GM19324 (cell line): ENCODE measurements around the gene PCDHGB5.
"Not testable (repeated sequence)": the region's sequence is repeated elsewhere in the genome, so short reads cannot be mapped to it uniquely, and the experiment has no call there.

Experiments used
- ATAC-seq: cut with Tn5 transposase; IDR thresholded peaks from one replicate; pipeline ENCODE4 v1.9.1; 2021; ENCODE audit warnings: mild to moderate bottlenecking, moderate library complexity; ENCODE audit not compliant: unreplicated experiment, low FRiP score

The PCDHGB5 gene

GRCh38 chr5:141409598-141410306 is 12.0 kb downstream of the PCDHGB5 start:
- no peak for ATAC-seq

- no peak for ATAC-seq
Observed at GRCh38 chr5:141411575-141411974, 13.8 kb downstream of the PCDHGB5 start.

GRCh38 chr5:141412854-141413539 is 15.2 kb downstream of the PCDHGB5 start, which contains the start of gene PCDHGA10:
TSS of gene PCDHGA10 (plus strand) at chr5:141412987. CDS start at chr5:141413176, 189 bp downstream.
- ATAC-seq, result peak; percentile 64

- ATAC-seq, result no peak
Observed at GRCh38 chr5:141413540-141414069, 15.9 kb downstream of the PCDHGB5 start.

- ATAC-seq, result not testable (repeated sequence)
Observed at GRCh38 chr5:141414548-141415274, 17.0 kb downstream of the PCDHGB5 start.

GRCh38 chr5:141415275-141415618 is 17.5 kb downstream of the PCDHGB5 start:
- ATAC-seq, result not testable (repeated sequence)

- peak; percentile 80 for ATAC-seq
Observed at GRCh38 chr5:141417494-141418172, 19.9 kb downstream of the PCDHGB5 start, which contains the start of gene PCDHGB7. TSS of gene PCDHGB7 (plus strand) at chr5:141417677. CDS start at chr5:141417860, 183 bp downstream.

GRCh38 chr5:141419074-141419880 is 21.5 kb downstream of the PCDHGB5 start:
- ATAC-seq, result no peak

- ATAC-seq, result no peak
Observed at GRCh38 chr5:141420855-141421488, 23.2 kb downstream of the PCDHGB5 start, which contains the start of gene PCDHGA11. TSS of gene PCDHGA11 (plus strand) at chr5:141421051. CDS start at chr5:141421228, 177 bp downstream.

GRCh38 chr5:141421489-141421855 is 23.7 kb downstream of the PCDHGB5 start:
- no peak for ATAC-seq

GRCh38 chr5:141422742-141423291 is 25.1 kb downstream of the PCDHGB5 start:
- no peak for ATAC-seq

GRCh38 chr5:141427783-141428426 is 30.2 kb downstream of the PCDHGB5 start:
- no peak for ATAC-seq

GRCh38 chr5:141430332-141431113 is 32.8 kb downstream of the PCDHGB5 start, which contains the start of gene PCDHGA12:
TSS of gene PCDHGA12 (plus strand) at chr5:141430507. CDS start at chr5:141430760, 253 bp downstream.
- no peak for ATAC-seq

- ATAC-seq, result no peak
Observed at GRCh38 chr5:141431286-141431685, 33.5 kb downstream of the PCDHGB5 start.

- not testable (repeated sequence) for ATAC-seq
Observed at GRCh38 chr5:141432308-141432707, 34.6 kb downstream of the PCDHGB5 start.

GRCh38 chr5:141432726-141433125 is 35.0 kb downstream of the PCDHGB5 start:
- not testable (repeated sequence) for ATAC-seq

GRCh38 chr5:141434006-141434405 is 36.3 kb downstream of the PCDHGB5 start:
- ATAC-seq, result no peak
